ENCODE measurements around the gene GNAT3.

GNAT3 gene

DNA sequence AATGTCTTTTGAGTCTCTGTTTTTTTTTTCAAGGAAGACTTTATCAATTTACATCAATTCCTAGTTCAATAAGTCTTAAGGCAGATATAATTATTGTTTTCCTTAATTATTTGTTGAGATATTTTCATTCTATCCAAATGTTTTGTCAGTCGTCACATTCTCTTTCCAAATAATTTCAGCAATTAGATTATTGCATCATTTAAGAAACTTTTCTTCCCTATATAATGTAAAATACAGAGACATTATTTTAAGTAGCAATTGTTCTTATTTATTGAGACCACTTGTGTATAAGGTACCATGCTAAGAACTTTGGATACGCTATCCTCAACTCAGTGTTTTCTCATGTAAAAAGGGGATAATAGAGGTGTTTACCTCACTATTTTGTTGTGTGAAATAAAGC lies 38.1 kb upstream of the GNAT3 start:
- CTCF ChIA-PET: no interaction called here
- Histone ChIP-seq H3K9me3 (ENCODE audit: control insufficient read depth, insufficient read depth, low read depth, low read length) (no peaks in the 10 kb centered on the region), H3K4me3 (ENCODE audit: low read depth, low read length) (no peak overlapping the region), H3K27ac (ENCODE audit: extremely low read depth, low read depth, low read length) (no peak overlapping the region), H3K36me3 (ENCODE audit: control insufficient read depth in 2 of 2, insufficient read depth in 1 of 2, low read length in 2 of 2) (no peaks in the 10 kb centered on the region), H3K4me1 (ENCODE audit: control insufficient read depth, insufficient read depth, low read length) (no peaks in the 10 kb centered on the region)
- no peak for TF ChIP-seq YY2 (tag by site-specific recombination; IDR thresholded peaks at IDR 0.05)
- POLR2A ChIA-PET: no interaction called here

DNA sequence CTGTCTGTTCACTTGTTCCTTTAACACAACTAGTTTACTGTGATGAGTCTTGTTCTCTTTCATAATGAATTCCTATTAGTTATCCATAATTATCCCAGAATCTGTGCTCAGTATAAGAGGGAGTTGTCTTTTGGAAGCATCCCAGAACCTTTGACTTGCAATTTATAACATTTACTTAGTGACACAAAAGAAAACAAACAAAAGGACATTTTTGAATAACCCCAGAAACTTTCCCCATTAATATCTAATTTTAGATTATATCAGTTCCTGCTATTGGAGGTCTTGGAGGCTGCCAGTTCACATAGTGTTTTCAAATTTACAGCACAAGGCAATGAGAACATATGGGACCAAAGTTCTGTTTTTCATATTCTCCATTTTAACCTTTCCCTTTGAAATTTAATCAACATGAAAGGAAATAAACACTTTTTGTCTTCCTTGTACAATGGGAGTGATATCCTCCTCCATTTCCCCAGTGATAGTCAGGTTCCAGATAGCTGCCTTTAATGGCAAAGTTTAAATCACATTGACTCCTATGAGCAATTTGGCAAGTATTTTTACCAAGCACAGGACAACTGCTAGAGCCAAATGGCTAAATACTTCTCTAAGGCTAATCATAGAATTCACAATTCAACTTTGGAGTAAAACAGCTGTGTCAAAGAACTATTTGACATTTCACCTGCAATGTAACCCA lies 37.1 kb upstream of the GNAT3 start:
- POLR2A ChIA-PET: no interaction called here
- CTCF ChIA-PET: no interaction called here
- no peak overlapping the region for H3K27ac ChIP-seq (ENCODE audit: extremely low read depth, low read depth, low read length)

GRCh38 chr7:80542398-80542797 lies 30.5 kb upstream of the GNAT3 start:
- Histone ChIP-seq H3K4me1 (ENCODE audit: control insufficient read depth, insufficient read depth, low read length) (no peaks in the 10 kb centered on the region), H3K36me3 (ENCODE audit: control insufficient read depth in 2 of 2, insufficient read depth in 1 of 2, low read length in 2 of 2) (no peaks in the 10 kb centered on the region), H3K4me3 (ENCODE audit: low read depth, low read length) (no peak overlapping the region), H3K9me3 (ENCODE audit: control insufficient read depth, insufficient read depth, low read depth, low read length) (no peaks in the 10 kb centered on the region), H3K27ac (ENCODE audit: extremely low read depth, low read depth, low read length) (no peak overlapping the region)
- TF ChIP-seq TCF7L2 (IDR thresholded peaks at IDR 0.05; ENCODE audit: borderline replicate concordance, low read depth, low read length) (no peak), ZNF416 (tag by site-specific recombination; IDR thresholded peaks at IDR 0.05) (no peak)
- POLR2A ChIA-PET: no interaction called here
- CTCF ChIA-PET: no interaction called here

More for the DNA sequence above, 37.1 kb upstream of the GNAT3 start:
- H3K9me3 ChIP-seq (ENCODE audit: control insufficient read depth, insufficient read depth, low read depth, low read length): no peaks in the 10 kb centered on the region
- H3K4me3 ChIP-seq (ENCODE audit: low read depth, low read length): no peak overlapping the region
- no peaks in the 10 kb centered on the region for H3K4me1 ChIP-seq (ENCODE audit: control insufficient read depth, insufficient read depth, low read length)
- no peaks in the 10 kb centered on the region for H3K36me3 ChIP-seq (ENCODE audit: control insufficient read depth in 2 of 2, insufficient read depth in 1 of 2, low read length in 2 of 2)
- TF ChIP-seq ZBTB21 (tag by site-specific recombination; IDR thresholded peaks at IDR 0.05): no peak
- no peak for TF ChIP-seq GLIS2 (tag by site-specific recombination; IDR thresholded peaks at IDR 0.05)
- TF ChIP-seq ZNF366 (tag by site-specific recombination; conservative IDR thresholded peaks at IDR 0.05): no peak
- no peak for TF ChIP-seq FEZF1 (tag by site-specific recombination; IDR thresholded peaks at IDR 0.05)
- no peak for TF ChIP-seq SCRT2 (tag by site-specific recombination; IDR thresholded peaks at IDR 0.05)
- TF ChIP-seq IKZF3 (tag by site-specific recombination; IDR thresholded peaks at IDR 0.05): no peak
- TF ChIP-seq ZBTB17 (tag by site-specific recombination; IDR thresholded peaks at IDR 0.05): no peak
- TF ChIP-seq ZNF202 (tag by site-specific recombination; IDR thresholded peaks at IDR 0.05; ENCODE audit: borderline replicate concordance): no peak
- no peak for TF ChIP-seq ZNF146 (tag by site-specific recombination; IDR thresholded peaks at IDR 0.05)
- no peak for TF ChIP-seq ZNF555 (tag by site-specific recombination; conservative IDR thresholded peaks at IDR 0.05)

- POLR2A ChIA-PET: no interaction called here
- H3K4me1 ChIP-seq (ENCODE audit: control insufficient read depth, insufficient read depth, low read length): no peaks in the 10 kb centered on the region
- H3K4me3 ChIP-seq (ENCODE audit: low read depth, low read length): no peak overlapping the region
- no peaks in the 10 kb centered on the region for H3K9me3 ChIP-seq (ENCODE audit: control insufficient read depth, insufficient read depth, low read depth, low read length)
- CTCF ChIA-PET: no interaction called here
- no peaks in the 10 kb centered on the region for H3K36me3 ChIP-seq (ENCODE audit: control insufficient read depth in 2 of 2, insufficient read depth in 1 of 2, low read length in 2 of 2)
- TF ChIP-seq PATZ1 (tag by site-specific recombination; IDR thresholded peaks at IDR 0.05): no peak
- TF ChIP-seq, protein P1, sequence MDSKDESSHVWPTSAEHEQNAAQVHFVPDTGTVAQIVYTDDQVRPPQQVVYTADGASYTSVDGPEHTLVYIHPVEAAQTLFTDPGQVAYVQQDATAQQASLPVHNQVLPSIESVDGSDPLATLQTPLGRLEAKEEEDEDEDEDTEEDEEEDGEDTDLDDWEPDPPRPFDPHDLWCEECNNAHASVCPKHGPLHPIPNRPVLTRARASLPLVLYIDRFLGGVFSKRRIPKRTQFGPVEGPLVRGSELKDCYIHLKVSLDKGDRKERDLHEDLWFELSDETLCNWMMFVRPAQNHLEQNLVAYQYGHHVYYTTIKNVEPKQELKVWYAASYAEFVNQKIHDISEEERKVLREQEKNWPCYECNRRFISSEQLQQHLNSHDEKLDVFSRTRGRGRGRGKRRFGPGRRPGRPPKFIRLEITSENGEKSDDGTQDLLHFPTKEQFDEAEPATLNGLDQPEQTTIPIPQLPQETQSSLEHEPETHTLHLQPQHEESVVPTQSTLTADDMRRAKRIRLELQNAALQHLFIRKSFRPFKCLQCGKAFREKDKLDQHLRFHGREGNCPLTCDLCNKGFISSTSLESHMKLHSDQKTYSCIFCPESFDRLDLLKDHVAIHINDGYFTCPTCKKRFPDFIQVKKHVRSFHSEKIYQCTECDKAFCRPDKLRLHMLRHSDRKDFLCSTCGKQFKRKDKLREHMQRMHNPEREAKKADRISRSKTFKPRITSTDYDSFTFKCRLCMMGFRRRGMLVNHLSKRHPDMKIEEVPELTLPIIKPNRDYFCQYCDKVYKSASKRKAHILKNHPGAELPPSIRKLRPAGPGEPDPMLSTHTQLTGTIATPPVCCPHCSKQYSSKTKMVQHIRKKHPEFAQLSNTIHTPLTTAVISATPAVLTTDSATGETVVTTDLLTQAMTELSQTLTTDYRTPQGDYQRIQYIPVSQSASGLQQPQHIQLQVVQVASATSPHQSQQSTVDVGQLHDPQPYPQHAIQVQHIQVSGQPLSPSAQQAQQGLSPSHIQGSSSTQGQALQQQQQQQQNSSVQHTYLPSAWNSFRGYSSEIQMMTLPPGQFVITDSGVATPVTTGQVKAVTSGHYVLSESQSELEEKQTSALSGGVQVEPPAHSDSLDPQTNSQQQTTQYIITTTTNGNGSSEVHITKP (tag by site-specific recombination; IDR thresholded peaks at IDR 0.05): no peak
- H3K27ac ChIP-seq (ENCODE audit: extremely low read depth, low read depth, low read length): no peak overlapping the region
Measured at GRCh38 chr7:80540836-80541235, 29.0 kb upstream of the GNAT3 start.
